GM21381 (cell line): ENCODE measurements around the gene PCNX3.
"Not testable (repeated sequence)": the region's sequence is repeated elsewhere in the genome, so short reads cannot be mapped to it uniquely, and the experiment has no call there.

Source experiments
- ATAC-seq: cut with Tn5 transposase; IDR thresholded peaks from one replicate; pipeline ENCODE4 v1.9.1; 2021; ENCODE audit warnings: mild to moderate bottlenecking, moderate library complexity; ENCODE audit not compliant: unreplicated experiment

The PCNX3 gene

GRCh38 chr11:65637032-65637557, 21.5 kb downstream of the PCNX3 start:
- no peak for ATAC-seq

GRCh38 chr11:65637794-65638419, 22.3 kb downstream of the PCNX3 start, which contains the start of gene SIPA1:
Gene SIPA1, plus strand, starts transcription at chr11:65638101. Its CDS starts 2,821 bp downstream, at chr11:65640922.
- peak; percentile 54 for ATAC-seq

DNA sequence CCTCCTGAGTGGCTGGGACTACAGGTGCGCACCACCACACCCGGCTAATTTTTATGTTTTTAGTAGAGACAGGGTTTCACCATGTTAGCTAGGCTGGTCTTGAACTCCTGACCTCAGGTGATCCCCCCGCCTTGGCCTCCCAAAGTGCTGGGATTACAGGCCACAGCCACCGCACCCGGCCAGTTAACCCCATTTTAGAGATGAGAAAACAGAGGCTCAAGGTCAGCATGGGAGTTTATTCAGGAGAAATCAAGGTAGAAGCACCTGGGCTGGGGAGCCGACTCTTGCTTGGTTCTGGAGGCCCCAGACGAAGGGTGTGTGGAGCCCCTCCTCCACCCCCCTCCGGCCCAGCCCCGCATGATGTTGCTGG, 23.6 kb downstream of the PCNX3 start:
- ATAC-seq: not testable (repeated sequence)

DNA sequence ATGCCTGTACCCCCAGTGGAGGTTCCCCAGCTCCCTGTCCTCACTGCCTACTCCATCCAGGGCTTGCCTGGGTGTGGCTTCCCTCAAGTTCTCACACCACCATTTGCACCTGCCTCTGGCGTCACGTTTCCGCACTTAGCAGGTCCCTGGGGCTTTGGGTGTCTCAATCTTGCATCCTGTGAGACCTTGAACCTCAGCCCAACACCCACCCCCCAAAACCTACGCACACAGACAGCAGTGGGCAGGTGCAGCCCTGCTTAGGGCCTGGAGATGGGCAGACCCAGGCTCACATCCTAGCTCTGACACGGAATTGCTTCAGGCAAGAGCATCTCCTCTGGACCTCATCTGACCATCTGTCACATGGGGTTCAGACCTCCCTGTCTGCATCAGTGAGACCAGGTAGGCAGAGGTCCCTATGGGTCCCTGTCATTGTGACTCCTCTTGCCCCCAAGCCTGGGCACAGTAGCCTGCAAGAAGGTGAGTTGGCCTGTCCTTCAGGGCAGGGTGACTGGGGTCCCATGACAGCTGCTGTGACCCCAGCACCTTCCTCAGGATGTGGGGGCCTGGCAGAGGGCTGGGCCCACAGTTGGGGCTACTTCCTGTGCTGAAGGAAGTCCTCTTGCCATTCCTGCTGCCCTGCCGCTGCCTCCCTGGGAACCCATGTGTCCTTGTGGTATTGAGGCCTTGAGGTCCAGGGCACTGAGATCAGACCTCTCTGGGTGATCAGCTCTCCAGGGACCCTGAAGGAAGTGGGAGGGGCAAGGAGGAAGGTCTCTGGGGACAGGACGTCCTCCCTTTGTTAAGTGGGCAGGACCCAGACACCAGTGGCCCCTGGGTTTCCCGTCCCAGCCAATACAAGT, 24.3 kb downstream of the PCNX3 start:
- ATAC-seq: peak; percentile 41

DNA sequence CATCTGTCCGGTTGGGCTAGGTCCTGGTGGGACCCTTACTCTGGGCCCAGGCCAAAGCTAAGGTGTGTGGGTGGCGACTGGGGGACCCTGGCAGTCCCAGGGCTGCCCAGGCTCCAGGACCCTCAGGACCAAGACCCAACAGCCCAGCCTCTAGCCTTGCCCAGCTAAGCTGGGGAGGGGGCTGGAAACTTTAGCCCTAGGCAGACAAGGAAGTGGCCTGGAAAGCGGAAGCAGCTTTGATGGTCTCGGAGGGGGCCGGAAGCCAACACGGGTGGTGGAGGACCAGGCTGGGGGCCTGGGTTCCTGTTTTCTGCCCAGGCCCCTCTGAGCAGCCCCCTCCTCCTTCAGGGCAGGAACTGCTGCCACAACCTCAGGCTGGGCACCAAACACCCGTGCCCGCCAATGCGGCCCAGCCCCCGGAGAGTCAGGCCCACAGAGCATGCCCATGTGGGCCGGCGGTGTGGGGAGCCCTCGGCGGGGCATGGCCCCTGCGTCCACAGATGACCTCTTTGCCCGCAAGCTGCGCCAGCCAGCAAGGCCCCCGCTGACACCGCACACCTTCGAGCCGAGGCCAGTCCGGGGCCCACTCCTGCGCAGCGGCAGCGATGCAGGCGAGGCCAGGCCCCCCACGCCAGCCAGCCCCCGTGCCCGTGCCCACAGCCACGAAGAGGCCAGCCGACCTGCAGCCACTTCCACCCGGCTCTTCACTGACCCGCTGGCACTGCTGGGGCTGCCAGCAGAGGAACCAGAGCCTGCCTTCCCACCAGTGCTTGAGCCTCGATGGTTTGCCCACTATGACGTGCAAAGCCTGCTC, 25.1 kb downstream of the PCNX3 start:
- ATAC-seq: no peak

- ATAC-seq: no peak
These were observed 25.9 kb downstream of the PCNX3 start for GRCh38 chr11:65641297-65642013.

DNA sequence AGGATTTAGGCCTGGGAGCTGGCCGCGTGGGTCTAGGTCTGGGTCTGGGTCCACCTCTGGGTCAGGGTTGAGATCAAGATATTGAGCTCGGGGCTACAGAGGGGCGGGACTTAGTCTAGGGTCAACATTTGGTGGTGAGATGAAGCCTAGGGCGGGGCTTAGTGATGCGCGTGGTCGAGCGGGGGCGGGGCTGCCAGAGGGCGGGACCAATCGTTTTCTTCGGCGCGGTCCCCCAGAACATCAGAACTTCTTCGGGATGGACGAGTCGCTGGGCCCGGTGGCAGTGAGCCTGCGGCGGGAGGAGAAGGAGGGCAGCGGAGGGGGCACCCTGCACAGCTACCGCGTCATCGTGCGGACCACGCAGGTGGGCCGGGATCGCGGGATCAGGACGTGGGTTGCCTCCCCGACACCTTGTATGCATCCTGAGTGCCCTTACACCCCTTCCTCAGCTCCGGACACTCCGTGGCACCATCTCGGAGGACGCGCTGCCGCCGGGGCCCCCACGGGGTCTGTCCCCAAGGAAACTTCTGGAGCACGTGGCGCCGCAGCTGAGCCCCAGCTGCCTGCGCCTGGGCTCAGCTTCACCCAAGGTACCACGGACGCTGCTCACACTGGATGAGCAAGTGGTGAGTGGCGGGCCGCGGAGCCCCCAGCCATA, 26.6 kb downstream of the PCNX3 start:
- ATAC-seq: no peak

GRCh38 chr11:65643971-65644370, 28.4 kb downstream of the PCNX3 start:
- no peak for ATAC-seq

- no peak for ATAC-seq
These were observed 29.3 kb downstream of the PCNX3 start for GRCh38 chr11:65644837-65645236.

DNA sequence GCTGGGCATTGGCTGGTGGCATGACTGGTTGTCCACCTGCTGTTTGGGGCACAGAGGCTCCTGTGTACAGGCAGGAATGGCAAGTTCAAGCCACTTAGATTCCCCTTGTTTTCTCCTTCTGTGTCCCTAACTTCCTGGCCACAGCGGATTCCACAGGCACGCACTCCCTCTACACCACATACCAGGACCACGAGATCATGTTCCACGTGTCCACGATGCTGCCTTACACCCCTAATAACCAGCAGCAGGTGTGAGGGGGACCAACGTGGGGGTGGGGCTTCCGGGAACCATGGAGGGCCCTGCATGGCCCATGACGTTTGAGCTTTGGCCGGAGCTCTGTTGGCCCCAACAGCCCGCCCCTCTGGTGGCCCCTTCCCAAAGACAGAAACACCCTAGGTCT, 30.1 kb downstream of the PCNX3 start:
- ATAC-seq: no peak

GRCh38 chr11:65646288-65646957, 30.8 kb downstream of the PCNX3 start:
- ATAC-seq: no peak

- ATAC-seq: no peak
These were observed 31.6 kb downstream of the PCNX3 start for GRCh38 chr11:65646958-65647701.

- ATAC-seq: no peak
These were observed 33.5 kb downstream of the PCNX3 start for GRCh38 chr11:65648997-65649493.

GRCh38 chr11:65649656-65650546, 34.3 kb downstream of the PCNX3 start:
- no peak for ATAC-seq

GRCh38 chr11:65650547-65651338, 35.2 kb downstream of the PCNX3 start:
- no peak for ATAC-seq

DNA sequence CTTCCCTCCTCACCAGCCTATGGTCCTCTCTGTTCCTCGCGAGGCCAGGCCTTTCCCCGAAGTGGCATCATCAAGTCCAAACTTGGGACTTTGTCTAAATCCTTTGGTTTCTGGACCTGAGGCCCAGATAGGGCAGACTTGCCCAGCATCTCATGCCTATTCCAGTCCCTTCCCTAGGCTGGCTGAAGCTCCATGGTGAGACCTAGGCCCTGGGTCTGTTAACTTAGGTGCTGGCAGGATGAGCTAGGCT, 35.7 kb downstream of the PCNX3 start:
- ATAC-seq: no peak
